HepG2 (cell line): ENCODE results near the gene BTG2. TPM values are rescaled to one million over a fixed set of nuclear protein-coding genes. Genes with fewer than 3 reads are reported as not detected.
A peak's percentile ranks its signal among the peaks of the same experiment; 100 is the strongest.

Experiments used
- AKAP8 ChIP-seq: sonication (generic); formaldehyde crosslinking; IDR thresholded peaks from 2 replicates; pipeline ENCODE4 v1.5.1; 2020; ENCODE audit warnings: mild to moderate bottlenecking, missing genetic modification reagents
- ATRX ChIP-seq: sonication (generic); formaldehyde crosslinking; IDR thresholded peaks from 2 replicates; pipeline ENCODE4 v1.4.0; 2020; ENCODE audit warnings: missing genetic modification reagents, borderline replicate concordance
- CBX1 ChIP-seq: IDR thresholded peaks from one replicate; pipeline ENCODE4 v1.6.1; 2016; ENCODE audit warnings: antibody characterized with exemption, low read depth
- CREBL2 ChIP-seq: sonication (generic); formaldehyde crosslinking; IDR thresholded peaks from 2 replicates; pipeline ENCODE4 v1.8.1; 2023; ENCODE audit warnings: missing genetic modification reagents, mild to moderate bottlenecking, borderline replicate concordance
- HNF4G ChIP-seq, 2 experiments: sonication (generic) in 1 of 2; formaldehyde crosslinking in 1 of 2; IDR thresholded peaks; 2 replicates each; pipeline versions ENCODE4 v1.4.0 to v1.6.1; 2011 to 2020; ENCODE audit warnings: borderline replicate concordance in 2 of 2, low read depth in 2 of 2, mild to moderate bottlenecking in 2 of 2, low read length in 1 of 2, missing genetic modification reagents in 1 of 2, moderate library complexity in 1 of 2
- HOXA5 ChIP-seq: sonication (generic); formaldehyde crosslinking; IDR thresholded peaks from 2 replicates; pipeline ENCODE4 v1.4.0; 2020; ENCODE audit warnings: missing genetic modification reagents
- JDP2 ChIP-seq: sonication (generic); formaldehyde crosslinking; IDR thresholded peaks from 2 replicates; pipeline ENCODE4 v1.8.1; 2022; ENCODE audit warnings: missing genetic modification reagents, borderline replicate concordance
- KLF16 ChIP-seq, 2 experiments: sonication (generic) in 1 of 2; formaldehyde crosslinking in 1 of 2; IDR thresholded peaks; 2 replicates each; pipeline versions ENCODE4 v1.6.1 to v1.8.0; 2016 to 2023; ENCODE audit warnings: missing genetic modification reagents in 2 of 2, missing compliant biosample characterization in 1 of 2
- MIXL1 ChIP-seq: IDR thresholded peaks from 2 replicates; pipeline ENCODE4 v1.6.1; 2016
- NFKBIZ ChIP-seq: IDR thresholded peaks from 2 replicates; pipeline ENCODE4 v1.6.1; 2018; ENCODE audit warnings: missing genetic modification reagents, missing compliant biosample characterization
- PHF21A ChIP-seq: sonication (generic); formaldehyde crosslinking; IDR thresholded peaks from 2 replicates; pipeline ENCODE4 v1.5.0; 2020; ENCODE audit warnings: mild to moderate bottlenecking, missing genetic modification reagents
- PHF5A ChIP-seq: IDR thresholded peaks from one replicate; pipeline ENCODE4 v1.6.1; 2018; ENCODE audit warnings: low read depth, missing genetic modification reagents; ENCODE audit not compliant: unreplicated experiment
- PREB ChIP-seq: sonication (generic); formaldehyde crosslinking; IDR thresholded peaks from 2 replicates; pipeline ENCODE4 v1.4.0; 2020; ENCODE audit warnings: missing genetic modification reagents
- PRPF4 ChIP-seq: fragments of 200-400 bp; formaldehyde crosslinking; IDR thresholded peaks from 2 replicates; pipeline ENCODE4 v1.6.1; 2016; ENCODE audit warnings: low read length, low read depth; ENCODE audit not compliant: poor library complexity, severe bottlenecking
- RARA ChIP-seq: IDR thresholded peaks from 2 replicates; pipeline ENCODE4 v1.6.1; 2016; ENCODE audit warnings: missing genetic modification reagents, missing compliant biosample characterization
- REXO4 ChIP-seq: sonication (generic); formaldehyde crosslinking; IDR thresholded peaks from 2 replicates; pipeline ENCODE4 v1.8.0; 2022; ENCODE audit warnings: missing genetic modification reagents, mild to moderate bottlenecking, borderline replicate concordance
- SMAD9 ChIP-seq: sonication (generic); formaldehyde crosslinking; IDR thresholded peaks from 2 replicates; pipeline ENCODE4 v1.5.1; 2020; ENCODE audit warnings: mild to moderate bottlenecking, missing genetic modification reagents
- SOX5 ChIP-seq: IDR thresholded peaks from 2 replicates; pipeline ENCODE4 v1.6.1; 2016; ENCODE audit warnings: borderline replicate concordance
- TAF15 ChIP-seq: fragments of 200-400 bp; formaldehyde crosslinking; IDR thresholded peaks from one replicate; pipeline ENCODE4 v1.6.1; 2018; ENCODE audit warnings: mild to moderate bottlenecking, low read depth, low read length; ENCODE audit not compliant: poor library complexity, severe bottlenecking
- ZFP41 ChIP-seq: sonication (generic); formaldehyde crosslinking; IDR thresholded peaks from 2 replicates; pipeline ENCODE4 v1.4.0; 2020; ENCODE audit warnings: mild to moderate bottlenecking, missing genetic modification reagents, borderline replicate concordance
- ZNF225 ChIP-seq: sonication (generic); formaldehyde crosslinking; IDR thresholded peaks from 2 replicates; pipeline ENCODE4 v1.4.0; 2020; ENCODE audit warnings: mild to moderate bottlenecking, missing genetic modification reagents
- ZNF326 ChIP-seq: sonication (generic); formaldehyde crosslinking; IDR thresholded peaks from 2 replicates; pipeline ENCODE4 v1.4.0; 2020; ENCODE audit warnings: missing genetic modification reagents, borderline replicate concordance
- ZNF660 ChIP-seq: sonication (generic); formaldehyde crosslinking; IDR thresholded peaks from 2 replicates; pipeline ENCODE4 v1.5.1; 2020; ENCODE audit warnings: mild to moderate bottlenecking, low read depth, missing genetic modification reagents, borderline replicate concordance
- ZNF768 ChIP-seq: sonication (generic); formaldehyde crosslinking; IDR thresholded peaks from 2 replicates; pipeline ENCODE4 v1.4.0; 2020; ENCODE audit warnings: missing genetic modification reagents
- polyA plus RNA-seq, 8 experiments: library from polyadenylated mRNA; depleted of rRNA in 3 of 8; stranded (reverse) in 7 of 8; unstranded in 1 of 8; fragments of >200 nt; fragmentation: Illumina TruSeq in 4 of 8; extraction: Trizol in 4 of 8; gene quantifications; 2 replicates each; pipeline versions ENCODE4 v1.2.1 to v1.2.3, GENCODE V29; 2011 to 2016; ENCODE audit warnings: low read depth in 4 of 8, missing spikeins in 1 of 8, mixed read lengths in 1 of 8; ENCODE audit not compliant: insufficient read depth in 1 of 8
- total RNA-seq, 5 experiments: library from RNA; depleted of rRNA; stranded (reverse); fragments of >200 nt; fragmentation: Illumina TruSeq; extraction: Trizol; gene quantifications; 2 replicates each; pipeline ENCODE4 v1.2.3, GENCODE V29; 2016; ENCODE audit warnings: low read depth in 1 of 5
- TF ChIP-seq, protein P1 (sequence below): sonication (generic); formaldehyde crosslinking; conservative IDR thresholded peaks from 2 replicates; pipeline ENCODE4 v1.4.0; 2020; ENCODE audit warnings: missing genetic modification reagents
- TF ChIP-seq, protein P2 (sequence below): sonication (generic); formaldehyde crosslinking; IDR thresholded peaks from 2 replicates; pipeline ENCODE4 v1.4.0; 2020; ENCODE audit warnings: missing genetic modification reagents
- TF ChIP-seq, protein P3 (sequence below): sonication (generic); formaldehyde crosslinking; IDR thresholded peaks from 2 replicates; pipeline ENCODE4 v1.5.0; 2020; ENCODE audit warnings: missing genetic modification reagents

The BTG2 gene
- total and polyA plus RNA-seq, 2 of the 13 experiments (the other 11 are each of a cell fraction or from before 2014, with no cell fraction given), result 13.6 to 18.3 TPM

- no peak for TF ChIP-seq REXO4 (CRISPR knock-in tag)
- peak; percentile 40; the same call in 1 of the 2 replicates for TF ChIP-seq PHF21A (CRISPR knock-in tag)
- TF ChIP-seq, protein P1, sequence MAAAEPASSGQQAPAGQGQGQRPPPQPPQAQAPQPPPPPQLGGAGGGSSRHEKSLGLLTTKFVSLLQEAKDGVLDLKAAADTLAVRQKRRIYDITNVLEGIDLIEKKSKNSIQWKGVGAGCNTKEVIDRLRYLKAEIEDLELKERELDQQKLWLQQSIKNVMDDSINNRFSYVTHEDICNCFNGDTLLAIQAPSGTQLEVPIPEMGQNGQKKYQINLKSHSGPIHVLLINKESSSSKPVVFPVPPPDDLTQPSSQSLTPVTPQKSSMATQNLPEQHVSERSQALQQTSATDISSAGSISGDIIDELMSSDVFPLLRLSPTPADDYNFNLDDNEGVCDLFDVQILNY (CRISPR knock-in tag), result no peak
- TF ChIP-seq AKAP8 (CRISPR knock-in tag), result no peak
- TF ChIP-seq ZNF326 (CRISPR knock-in tag), result no peak
- no peak for TF ChIP-seq CBX1
- no peak for TF ChIP-seq JDP2 (CRISPR knock-in tag)
- TF ChIP-seq ZNF660 (CRISPR knock-in tag), result no peak
- TF ChIP-seq SMAD9 (CRISPR knock-in tag), result no peak
- TF ChIP-seq TAF15, result no peak
- 0 out of 2 replicates have a peak, but pooled peaks have one; percentile 42 for TF ChIP-seq ZFP41
- TF ChIP-seq, protein P2, sequence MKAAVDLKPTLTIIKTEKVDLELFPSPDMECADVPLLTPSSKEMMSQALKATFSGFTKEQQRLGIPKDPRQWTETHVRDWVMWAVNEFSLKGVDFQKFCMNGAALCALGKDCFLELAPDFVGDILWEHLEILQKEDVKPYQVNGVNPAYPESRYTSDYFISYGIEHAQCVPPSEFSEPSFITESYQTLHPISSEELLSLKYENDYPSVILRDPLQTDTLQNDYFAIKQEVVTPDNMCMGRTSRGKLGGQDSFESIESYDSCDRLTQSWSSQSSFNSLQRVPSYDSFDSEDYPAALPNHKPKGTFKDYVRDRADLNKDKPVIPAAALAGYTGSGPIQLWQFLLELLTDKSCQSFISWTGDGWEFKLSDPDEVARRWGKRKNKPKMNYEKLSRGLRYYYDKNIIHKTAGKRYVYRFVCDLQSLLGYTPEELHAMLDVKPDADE (CRISPR knock-in tag), result no peak
- no peak for TF ChIP-seq MIXL1
- no peak for TF ChIP-seq NFKBIZ
- no peak for TF ChIP-seq RARA (CRISPR knock-in tag)
- TF ChIP-seq ZNF225 (CRISPR knock-in tag), result no peak
- TF ChIP-seq PREB, result no peak
- no peak for TF ChIP-seq SOX5 (CRISPR knock-in tag)
- TF ChIP-seq PRPF4, result no peak
- no peak for TF ChIP-seq CREBL2 (CRISPR knock-in tag)
- no peak for TF ChIP-seq KLF16 (CRISPR knock-in tag; IDR thresholded peaks at IDR 0.05)
- TF ChIP-seq ZNF768 (CRISPR knock-in tag), result peak; percentile 69
- TF ChIP-seq, protein P3, sequence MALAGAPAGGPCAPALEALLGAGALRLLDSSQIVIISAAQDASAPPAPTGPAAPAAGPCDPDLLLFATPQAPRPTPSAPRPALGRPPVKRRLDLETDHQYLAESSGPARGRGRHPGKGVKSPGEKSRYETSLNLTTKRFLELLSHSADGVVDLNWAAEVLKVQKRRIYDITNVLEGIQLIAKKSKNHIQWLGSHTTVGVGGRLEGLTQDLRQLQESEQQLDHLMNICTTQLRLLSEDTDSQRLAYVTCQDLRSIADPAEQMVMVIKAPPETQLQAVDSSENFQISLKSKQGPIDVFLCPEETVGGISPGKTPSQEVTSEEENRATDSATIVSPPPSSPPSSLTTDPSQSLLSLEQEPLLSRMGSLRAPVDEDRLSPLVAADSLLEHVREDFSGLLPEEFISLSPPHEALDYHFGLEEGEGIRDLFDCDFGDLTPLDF, result no peak
- no peak for TF ChIP-seq HNF4G (IDR thresholded peaks at IDR 0.05; ENCODE audit: borderline replicate concordance, low read depth, low read length)
- TF ChIP-seq HNF4G (CRISPR knock-in tag; IDR thresholded peaks at IDR 0.05; ENCODE audit: borderline replicate concordance, low read depth), result no peak
- no peak for TF ChIP-seq ATRX (CRISPR knock-in tag)
- TF ChIP-seq HOXA5 (CRISPR knock-in tag), result no peak; the same call in 1 of the 2 replicates
- TF ChIP-seq PHF5A, result no peak
Measured at GRCh38 chr1:203327684-203328457, 22.6 kb downstream of the BTG2 start (continued).
